NCI-H1105 treated with DMSO at 0.1 percent for 48 hours (cell line): ENCODE measurements around the gene TAF4B.
"Not testable (repeated sequence)": the region's sequence is repeated elsewhere in the genome, so short reads cannot be mapped to it uniquely, and the experiment has no call there.

ENCODE experiments used
- DNase-seq: peaks from one replicate; lab custom pipeline; 2025; lab: John Stamatoyannopoulos, UW

Gene TAF4B

DNA sequence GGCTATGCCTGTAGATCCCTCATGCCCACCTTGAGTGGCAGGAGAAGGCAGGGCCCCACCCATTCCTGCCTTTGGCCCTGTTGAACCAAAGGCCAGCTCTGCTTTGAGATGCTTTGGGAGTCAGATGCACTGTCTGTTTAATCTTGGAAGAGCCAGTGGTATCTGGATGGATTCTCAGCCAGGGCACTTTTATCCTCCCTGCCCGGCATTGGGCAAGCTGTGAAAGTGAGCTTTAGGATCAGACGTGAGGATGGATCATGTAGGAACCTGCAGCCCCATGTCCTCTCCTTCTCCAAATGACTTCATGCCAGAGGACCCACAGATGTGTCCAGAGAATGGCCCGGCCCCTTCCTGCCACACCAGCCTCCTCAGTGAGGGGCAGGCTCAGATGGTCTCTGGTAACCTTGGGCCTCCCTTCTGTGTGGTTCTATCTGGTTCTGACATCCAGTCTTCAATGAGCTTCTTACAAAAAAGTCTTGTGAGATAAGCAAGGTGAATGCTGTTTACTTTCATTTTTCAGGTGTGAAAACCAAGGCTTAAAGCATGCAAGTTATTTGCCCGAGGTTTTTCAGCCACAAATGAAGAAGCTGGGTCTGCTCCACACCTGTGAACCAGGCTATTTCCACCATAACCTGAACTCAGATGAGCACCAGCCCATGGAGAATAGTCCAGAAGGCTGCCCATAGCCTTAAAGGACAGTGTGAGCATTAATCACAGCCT is 198.3 kb downstream of the TAF4B start:
- no peak for DNase-seq

DNA sequence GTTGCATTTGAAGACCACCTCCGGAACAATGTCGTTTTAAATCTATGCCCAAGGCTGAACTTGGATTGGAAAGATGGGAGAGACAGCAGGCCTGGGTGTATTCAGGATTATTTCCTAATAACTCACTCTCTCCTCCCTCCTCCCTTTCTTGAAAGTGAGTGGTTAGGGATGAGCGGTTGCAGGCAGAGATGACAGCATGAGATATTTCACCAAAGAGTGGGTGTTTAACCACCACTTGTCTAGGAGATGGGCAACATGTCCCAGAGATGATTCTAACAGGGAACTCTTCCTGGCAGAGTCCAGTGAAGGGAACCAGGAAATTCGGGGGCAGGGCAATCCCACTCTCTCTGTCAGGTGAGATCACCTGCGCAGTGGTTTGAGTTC is 198.9 kb downstream of the TAF4B start:
- DNase-seq = no peak

DNA sequence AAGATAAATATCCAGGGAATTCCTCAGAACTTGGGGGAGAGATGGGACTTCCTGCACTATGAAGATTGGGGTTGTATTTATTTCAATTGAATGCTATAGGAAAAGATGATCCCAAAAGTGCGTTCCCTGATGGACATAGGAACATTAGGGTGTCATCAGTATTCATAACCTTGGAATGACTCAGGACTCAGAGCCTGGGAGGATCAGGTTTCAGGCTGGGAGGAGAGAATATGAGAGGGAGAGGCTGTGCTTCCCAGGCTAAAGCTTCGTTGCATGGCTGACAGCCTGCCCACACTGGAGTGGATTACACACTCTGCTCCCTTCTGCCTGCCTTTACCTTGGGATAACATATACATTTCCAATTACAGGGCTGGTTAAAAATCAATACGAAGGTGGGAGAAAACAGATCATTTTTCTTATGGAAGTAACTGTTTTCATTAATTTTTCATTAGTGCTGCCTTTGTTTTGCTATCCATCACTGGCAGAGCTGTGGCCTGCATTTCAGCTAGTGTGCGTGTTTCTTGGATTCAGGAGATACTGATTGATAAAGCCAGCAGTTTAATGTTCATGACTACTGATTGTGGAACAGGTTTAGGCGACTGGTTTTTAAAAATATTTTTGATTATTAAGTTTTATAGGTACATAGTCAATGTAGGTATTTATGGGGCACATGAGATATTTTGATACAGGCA is 203.4 kb downstream of the TAF4B start:
- DNase-seq = no peak

DNA sequence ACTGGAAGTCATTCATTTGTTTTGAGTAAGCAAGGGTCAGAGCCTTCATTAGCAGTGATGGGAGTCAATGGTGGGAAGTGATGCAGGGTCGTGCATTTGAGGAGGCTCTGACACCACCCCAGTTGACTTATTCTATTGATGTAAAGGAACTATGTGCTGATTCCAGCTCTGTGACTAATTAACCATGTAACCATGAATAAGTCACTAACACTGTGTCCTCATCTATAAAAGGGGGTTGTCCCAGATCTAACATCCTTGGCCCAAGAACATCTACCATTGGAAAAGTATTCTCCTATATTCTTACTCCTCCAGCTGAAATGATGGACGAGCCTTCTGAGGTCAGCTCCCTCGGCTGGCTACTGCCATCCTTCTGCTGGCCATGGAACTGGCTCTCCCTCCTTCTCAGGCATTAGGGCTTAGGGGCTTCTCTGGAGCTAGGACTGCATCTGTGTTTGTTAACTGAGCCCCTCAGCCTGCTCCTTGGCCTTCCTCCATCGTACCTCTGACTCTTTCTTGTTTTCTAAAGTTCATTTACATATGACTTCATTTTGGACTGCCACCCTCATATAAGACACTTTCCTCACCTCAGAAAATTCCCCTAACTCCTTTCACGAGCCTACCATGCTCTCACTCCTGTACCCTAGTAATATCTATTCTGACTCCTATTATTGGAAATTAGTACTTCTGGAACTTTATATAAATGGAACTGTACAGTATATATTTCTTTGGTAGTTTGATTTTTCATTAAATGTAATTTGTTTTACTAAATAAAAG is 206.6 kb downstream of the TAF4B start:
- no peak for DNase-seq

DNA sequence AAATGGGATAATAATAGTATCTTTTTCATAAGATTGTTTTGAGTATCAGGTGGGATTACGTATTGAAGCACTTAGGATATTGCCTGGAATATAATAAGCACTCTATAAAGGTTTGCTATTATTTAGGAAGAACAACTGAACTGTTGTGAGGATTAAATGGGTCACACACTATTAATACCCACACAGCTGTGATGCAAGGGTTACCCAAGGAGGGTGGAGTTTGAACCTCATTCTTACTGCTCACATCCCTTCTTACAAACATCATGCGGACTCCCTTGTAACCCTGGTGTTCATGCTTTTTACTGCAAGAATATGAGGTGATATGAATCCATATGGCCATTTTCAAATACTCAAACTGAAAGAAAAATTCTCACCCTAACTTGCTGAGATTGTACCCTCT is 208.6 kb downstream of the TAF4B start:
- no peak for DNase-seq

DNA sequence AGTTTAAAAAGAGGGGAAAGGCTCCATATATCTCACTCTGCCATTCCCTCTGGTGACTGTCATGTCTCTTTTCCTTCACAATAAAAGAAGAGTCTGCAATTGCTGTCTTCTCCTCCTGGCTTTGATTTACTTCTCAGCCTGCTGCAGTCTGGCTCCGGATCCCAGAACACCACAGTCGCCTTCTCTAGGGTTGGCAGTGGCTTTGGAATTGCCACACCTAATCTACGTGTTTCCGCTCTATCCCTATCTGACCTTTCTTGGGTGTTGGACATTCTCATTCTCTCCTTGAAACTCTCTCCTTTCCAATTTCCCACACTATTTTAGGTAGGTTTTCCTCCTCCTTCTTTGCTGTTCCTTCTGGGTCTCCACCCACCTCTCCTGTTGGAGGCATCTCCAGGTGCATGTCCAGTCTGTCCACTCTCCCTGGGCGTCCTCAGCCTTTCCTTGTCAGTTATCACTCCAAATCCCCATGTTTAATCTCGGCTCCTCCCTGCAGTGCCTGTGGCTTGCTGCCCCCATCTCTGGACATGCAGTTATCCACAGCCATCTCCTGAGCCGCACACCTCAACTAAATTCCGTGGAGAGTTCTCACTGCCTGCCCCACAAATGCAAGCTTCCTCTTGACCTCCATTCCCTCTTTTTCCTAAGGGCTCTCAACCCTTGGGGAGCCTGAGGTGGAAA is 209.3 kb downstream of the TAF4B start:
- no peak for DNase-seq

DNA sequence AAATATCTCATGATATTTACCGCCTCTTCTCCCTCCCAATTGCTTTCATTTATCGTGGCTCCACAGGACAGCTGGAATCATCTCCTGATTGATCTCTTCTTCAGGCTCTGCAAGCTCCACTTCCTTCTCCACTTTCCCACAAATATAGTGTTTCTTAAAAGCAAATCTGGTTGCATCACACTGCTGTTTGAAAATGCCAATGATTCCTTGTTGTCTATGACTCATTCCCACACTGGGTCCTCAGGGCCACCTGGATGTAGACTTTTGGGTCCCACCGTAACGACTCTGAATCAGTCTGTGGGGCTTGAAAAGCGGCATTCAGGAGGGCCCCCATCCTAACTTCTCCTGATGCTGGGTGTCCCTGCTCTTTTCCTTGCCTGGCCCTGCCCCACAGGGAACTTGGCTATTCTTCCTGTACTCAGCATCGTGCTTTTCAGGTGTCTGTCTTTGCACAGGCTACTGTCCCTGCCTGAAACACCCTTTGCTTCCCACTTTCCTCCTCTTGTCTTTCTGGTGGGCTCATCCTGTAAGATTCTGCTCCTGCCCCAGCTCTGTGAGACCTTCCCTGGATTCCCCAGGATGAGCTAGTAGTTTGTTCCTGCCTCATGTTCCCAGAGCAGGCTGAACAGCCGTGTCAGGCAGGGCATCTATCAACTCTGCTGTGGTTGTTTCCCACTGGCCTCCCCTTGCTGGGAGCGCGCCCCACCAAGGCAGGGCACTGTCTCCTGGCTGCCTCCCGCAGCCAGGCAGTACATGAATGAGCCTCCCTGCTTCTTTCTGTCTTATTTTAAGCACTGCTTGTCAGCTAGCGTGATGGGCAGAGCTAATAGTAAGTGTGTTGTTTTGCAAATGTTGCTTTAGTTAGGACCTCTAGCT is 210.2 kb downstream of the TAF4B start:
- DNase-seq = no peak

DNA sequence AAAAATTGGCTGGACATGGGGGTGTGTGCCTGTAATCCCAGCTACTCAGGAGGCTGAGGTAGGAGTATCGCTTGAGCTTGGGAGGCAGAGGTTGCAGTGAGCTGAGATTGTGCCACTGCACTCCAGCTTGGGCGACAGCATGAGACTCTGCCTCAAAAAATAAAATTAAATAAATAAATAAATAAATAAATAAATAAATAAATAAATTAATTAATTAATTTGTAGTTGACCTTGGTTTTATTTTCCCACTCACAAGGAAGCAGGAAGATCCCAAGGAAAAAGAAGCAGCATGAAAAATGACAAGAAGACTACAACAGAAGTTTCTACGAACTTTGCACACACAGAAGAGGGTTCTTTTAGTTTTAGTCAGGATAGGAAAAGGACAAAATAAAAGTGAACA is 211.4 kb downstream of the TAF4B start:
- DNase-seq = not testable (repeated sequence)

DNA sequence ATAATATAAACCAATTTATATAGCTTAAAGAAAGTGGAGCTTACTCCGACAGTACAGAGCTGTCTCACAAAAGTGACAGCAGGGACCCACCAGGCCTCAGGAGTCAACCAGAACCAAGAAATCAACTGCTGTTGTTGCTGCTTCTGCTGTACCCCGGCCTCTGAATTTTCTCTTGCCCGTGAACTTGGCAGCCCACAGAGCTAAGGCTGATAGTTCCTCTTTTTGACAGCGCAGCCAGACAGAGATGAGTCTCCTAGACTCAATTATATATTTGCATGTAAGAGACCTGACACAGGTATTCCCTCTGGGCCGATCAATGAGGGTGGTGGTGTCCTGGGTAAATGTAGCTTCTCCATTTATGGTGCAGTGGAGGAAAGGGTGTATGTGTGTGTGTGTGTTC is 212.7 kb downstream of the TAF4B start:
- no peak for DNase-seq

DNA sequence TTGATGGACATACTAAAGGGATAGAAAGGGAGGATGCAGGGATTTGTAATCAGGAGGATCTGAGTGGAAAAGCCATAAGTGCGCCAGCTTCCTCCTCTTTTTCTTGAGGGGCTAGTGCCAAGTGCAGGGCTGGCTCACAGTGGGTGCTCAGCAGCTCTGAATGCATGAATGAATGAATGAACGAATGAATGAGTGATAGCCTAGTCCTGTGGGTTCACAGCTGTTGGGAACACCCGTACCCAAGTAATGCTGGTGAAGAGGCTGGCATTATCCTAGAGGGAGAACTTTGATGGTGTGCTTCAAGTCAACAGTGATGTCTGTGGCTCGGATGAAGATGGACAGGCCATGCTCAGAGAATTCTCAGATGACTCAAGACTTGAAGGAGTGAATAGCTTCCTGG is 213.3 kb downstream of the TAF4B start:
- no peak for DNase-seq

DNA sequence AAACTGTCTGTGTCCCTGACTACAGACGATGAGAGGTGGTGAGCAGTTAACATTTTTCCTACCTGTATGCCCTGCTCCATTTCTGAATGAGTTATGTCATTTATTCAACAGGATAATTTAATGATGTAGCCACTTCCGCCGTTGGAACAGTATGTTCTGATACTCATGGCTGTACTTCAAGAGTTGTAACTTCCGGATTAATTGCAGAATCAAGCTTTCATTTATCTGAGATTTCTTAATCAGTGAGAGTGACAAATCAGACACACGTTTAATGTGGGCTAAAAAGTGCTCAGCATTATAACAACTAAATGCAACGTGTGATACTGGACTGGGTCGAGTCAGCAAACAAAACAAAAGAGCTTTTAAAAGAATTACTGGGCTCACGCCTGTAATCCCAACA is 214.4 kb downstream of the TAF4B start:
- no peak for DNase-seq
